T-helper 1 cell treated with Interleukin-12 subunit alpha and Interleukin-12 subunit beta and Interleukin-4 antibody, amounts not matched to agents 30 μg/mL and 1 μg/mL, for 36 hours (primary cell): ENCODE data around the gene ANTXR1.

Experiments
- H3K27ac Mint-ChIP-seq: one replicate; pipeline ENCODE4 v1.8.0; 2021; ENCODE audit warnings: mild to moderate bottlenecking, mixed read lengths
- H3K27me3 Mint-ChIP-seq: one replicate; pipeline ENCODE4 v1.8.0; 2021; ENCODE audit warnings: low read depth, mixed read lengths
- H3K36me3 Mint-ChIP-seq: one replicate; pipeline ENCODE4 v1.8.0; 2021; ENCODE audit warnings: low read depth, mixed read lengths
- H3K4me1 Mint-ChIP-seq: one replicate; pipeline ENCODE4 v1.8.0; 2021; ENCODE audit warnings: low read depth, mixed read lengths
- H3K4me3 Mint-ChIP-seq: one replicate; pipeline ENCODE4 v1.8.0; 2021; ENCODE audit warnings: mild to moderate bottlenecking, moderate library complexity, mixed read lengths
- H3K9me3 Mint-ChIP-seq: one replicate; pipeline ENCODE4 v1.8.0; 2021; ENCODE audit warnings: mixed read lengths

ANTXR1 gene

GRCh38 chr2:69200107-69200520 lies 187.1 kb downstream of the ANTXR1 start:
- no peaks in the 10 kb centered on the region for H3K9me3 Mint-ChIP-seq
- no peaks in the 10 kb centered on the region for H3K4me1 Mint-ChIP-seq
- H3K4me3 Mint-ChIP-seq, result no peak overlapping the region
- peaks cover 4% of the 10 kb centered on the region for H3K27me3 Mint-ChIP-seq
- no peak overlapping the region for H3K27ac Mint-ChIP-seq
- no peaks in the 10 kb centered on the region for H3K36me3 Mint-ChIP-seq

GRCh38 chr2:69201259-69201658 lies 188.3 kb downstream of the ANTXR1 start:
- H3K36me3 Mint-ChIP-seq, result no peaks in the 10 kb centered on the region
- H3K27ac Mint-ChIP-seq, result no peak overlapping the region
- H3K27me3 Mint-ChIP-seq, result peaks cover 4% of the 10 kb centered on the region
- no peaks in the 10 kb centered on the region for H3K4me1 Mint-ChIP-seq
- H3K9me3 Mint-ChIP-seq, result no peaks in the 10 kb centered on the region
- no peak overlapping the region for H3K4me3 Mint-ChIP-seq

- H3K9me3 Mint-ChIP-seq, result no peaks in the 10 kb centered on the region
Measured at GRCh38 chr2:69202327-69202726, 189.3 kb downstream of the ANTXR1 start.

GRCh38 chr2:69203166-69203985 lies 190.4 kb downstream of the ANTXR1 start:
- Mint-ChIP-seq H3K4me1 (no peaks in the 10 kb centered on the region), H3K27ac (no peak overlapping the region), H3K27me3 (peaks cover 7% of the 10 kb centered on the region), H3K9me3 (no peaks in the 10 kb centered on the region), H3K4me3 (no peak overlapping the region), H3K36me3 (no peaks in the 10 kb centered on the region)

More at GRCh38 chr2:69202327-69202726, 189.3 kb downstream of the ANTXR1 start:
- Mint-ChIP-seq H3K4me3 (no peak overlapping the region), H3K4me1 (no peaks in the 10 kb centered on the region), H3K27ac (no peak overlapping the region), H3K27me3 (peaks cover 7% of the 10 kb centered on the region), H3K36me3 (no peaks in the 10 kb centered on the region)

GRCh38 chr2:69204654-69205053 lies 191.7 kb downstream of the ANTXR1 start:
- Mint-ChIP-seq H3K36me3 (no peaks in the 10 kb centered on the region), H3K4me1 (no peaks in the 10 kb centered on the region), H3K27ac (no peak overlapping the region), H3K9me3 (no peaks in the 10 kb centered on the region), H3K27me3 (peaks cover 7% of the 10 kb centered on the region), H3K4me3 (no peak overlapping the region)

- Mint-ChIP-seq H3K4me3 (no peak overlapping the region), H3K27ac (no peak overlapping the region), H3K27me3 (peaks cover 7% of the 10 kb centered on the region), H3K4me1 (no peaks in the 10 kb centered on the region), H3K9me3 (no peaks in the 10 kb centered on the region), H3K36me3 (no peaks in the 10 kb centered on the region)
Measured at GRCh38 chr2:69205076-69205475, 192.1 kb downstream of the ANTXR1 start.

GRCh38 chr2:69205491-69205890 lies 192.5 kb downstream of the ANTXR1 start:
- H3K4me1 Mint-ChIP-seq, result no peaks in the 10 kb centered on the region
- H3K4me3 Mint-ChIP-seq, result no peak overlapping the region
- no peaks in the 10 kb centered on the region for H3K36me3 Mint-ChIP-seq
- H3K9me3 Mint-ChIP-seq, result no peaks in the 10 kb centered on the region
- H3K27ac Mint-ChIP-seq, result no peak overlapping the region
- peaks cover 7% of the 10 kb centered on the region for H3K27me3 Mint-ChIP-seq

- no peak overlapping the region for H3K4me3 Mint-ChIP-seq
- H3K9me3 Mint-ChIP-seq, result no peaks in the 10 kb centered on the region
- no peaks in the 10 kb centered on the region for H3K4me1 Mint-ChIP-seq
- peaks cover 7% of the 10 kb centered on the region for H3K27me3 Mint-ChIP-seq
- H3K27ac Mint-ChIP-seq, result no peak overlapping the region
- no peaks in the 10 kb centered on the region for H3K36me3 Mint-ChIP-seq
Measured at GRCh38 chr2:69208023-69208595, 195.1 kb downstream of the ANTXR1 start.

GRCh38 chr2:69209482-69209881 lies 196.5 kb downstream of the ANTXR1 start:
- Mint-ChIP-seq H3K4me1 (no peaks in the 10 kb centered on the region), H3K27me3 (peaks cover 3% of the 10 kb centered on the region), H3K27ac (no peak overlapping the region), H3K36me3 (no peaks in the 10 kb centered on the region), H3K9me3 (no peaks in the 10 kb centered on the region), H3K4me3 (no peak overlapping the region)

- H3K4me3 Mint-ChIP-seq, result no peak overlapping the region
- H3K27ac Mint-ChIP-seq, result no peak overlapping the region
- H3K36me3 Mint-ChIP-seq, result no peaks in the 10 kb centered on the region
- H3K4me1 Mint-ChIP-seq, result no peaks in the 10 kb centered on the region
- peaks cover 3% of the 10 kb centered on the region for H3K27me3 Mint-ChIP-seq
- H3K9me3 Mint-ChIP-seq, result no peaks in the 10 kb centered on the region
Measured at GRCh38 chr2:69210385-69210784, 197.4 kb downstream of the ANTXR1 start.

- Mint-ChIP-seq H3K9me3 (no peaks in the 10 kb centered on the region), H3K27me3 (peaks cover 3% of the 10 kb centered on the region), H3K4me1 (no peaks in the 10 kb centered on the region), H3K27ac (no peak overlapping the region), H3K4me3 (no peak overlapping the region), H3K36me3 (no peaks in the 10 kb centered on the region)
Measured at GRCh38 chr2:69211048-69211447, 198.1 kb downstream of the ANTXR1 start.

GRCh38 chr2:69211686-69212085 lies 198.7 kb downstream of the ANTXR1 start:
- Mint-ChIP-seq H3K4me3 (no peak overlapping the region), H3K9me3 (no peaks in the 10 kb centered on the region), H3K27ac (no peak overlapping the region), H3K36me3 (no peaks in the 10 kb centered on the region), H3K4me1 (no peaks in the 10 kb centered on the region), H3K27me3 (peaks cover 3% of the 10 kb centered on the region)

GRCh38 chr2:69212238-69213028 lies 199.5 kb downstream of the ANTXR1 start:
- Mint-ChIP-seq H3K27ac (no peak overlapping the region), H3K36me3 (no peaks in the 10 kb centered on the region), H3K4me3 (no peak overlapping the region), H3K9me3 (no peaks in the 10 kb centered on the region), H3K4me1 (no peaks in the 10 kb centered on the region), H3K27me3 (no peaks in the 10 kb centered on the region)

GRCh38 chr2:69213201-69213600 lies 200.2 kb downstream of the ANTXR1 start:
- H3K9me3 Mint-ChIP-seq, result no peaks in the 10 kb centered on the region
- no peak overlapping the region for H3K27ac Mint-ChIP-seq
- H3K36me3 Mint-ChIP-seq, result no peaks in the 10 kb centered on the region
- H3K27me3 Mint-ChIP-seq, result peaks cover 6% of the 10 kb centered on the region
- no peak overlapping the region for H3K4me3 Mint-ChIP-seq
- no peaks in the 10 kb centered on the region for H3K4me1 Mint-ChIP-seq

GRCh38 chr2:69213782-69214181 lies 200.8 kb downstream of the ANTXR1 start:
- peaks cover 6% of the 10 kb centered on the region for H3K27me3 Mint-ChIP-seq
- no peak overlapping the region for H3K27ac Mint-ChIP-seq
- H3K4me1 Mint-ChIP-seq, result no peaks in the 10 kb centered on the region
- no peaks in the 10 kb centered on the region for H3K9me3 Mint-ChIP-seq
- H3K36me3 Mint-ChIP-seq, result no peaks in the 10 kb centered on the region
- H3K4me3 Mint-ChIP-seq, result no peak overlapping the region
